ENCODE data around the gene ANGEL1.
A peak's percentile ranks its signal among the peaks of the same experiment; 100 is the strongest.

The ANGEL1 gene

GRCh38 chr14:76820700-76821099 is 8.0 kb upstream of the ANGEL1 start:
- no peak for DNase-seq

- peak; percentile 77 for DNase-seq
These were observed 2.3 kb upstream of the ANGEL1 start for GRCh38 chr14:76814726-76815645.

DNA sequence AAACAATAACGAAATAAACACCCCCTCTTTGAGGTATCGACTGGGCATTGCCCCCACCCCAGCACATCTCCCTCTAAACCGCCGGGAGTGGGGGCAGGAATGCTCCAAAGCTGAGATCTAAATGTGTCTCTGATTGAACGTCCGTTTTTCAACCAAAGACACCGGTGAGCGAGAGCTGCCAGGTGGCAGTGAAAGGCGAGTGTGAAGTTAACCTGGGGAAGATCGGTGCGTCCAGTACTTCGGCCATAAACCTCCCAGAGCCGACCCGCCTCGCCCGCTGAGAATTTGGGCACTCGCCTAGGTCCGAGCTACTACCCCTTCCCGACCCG is 625 bp downstream of the ANGEL1 start:
- no peak for DNase-seq

DNA sequence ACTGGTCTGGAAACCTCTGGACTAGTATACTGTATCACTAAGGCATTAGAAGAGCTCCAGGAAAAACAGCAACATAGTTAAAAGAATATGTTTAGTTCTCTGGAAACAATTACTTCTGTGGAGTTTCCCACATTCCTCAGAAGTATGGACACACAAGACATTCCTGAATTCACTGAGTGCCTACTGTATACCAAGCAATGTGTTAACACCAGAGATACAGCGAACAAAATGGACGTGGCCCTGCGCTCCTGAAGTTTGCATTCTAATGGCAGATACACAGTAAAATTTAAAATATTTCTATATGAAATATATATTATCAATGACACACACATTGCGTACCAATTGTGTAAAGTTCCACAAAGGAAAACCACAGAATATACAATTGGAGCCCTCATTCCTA is 1.1 kb downstream of the ANGEL1 start:
- no peak for DNase-seq

GRCh38 chr14:76810953-76811400 is 1.7 kb downstream of the ANGEL1 start:
- no peak for DNase-seq

- no peak for DNase-seq
These were observed 2.2 kb downstream of the ANGEL1 start for GRCh38 chr14:76810525-76810924.

GRCh38 chr14:76808990-76809389 is 3.7 kb downstream of the ANGEL1 start:
- DNase-seq, result no peak

DNA sequence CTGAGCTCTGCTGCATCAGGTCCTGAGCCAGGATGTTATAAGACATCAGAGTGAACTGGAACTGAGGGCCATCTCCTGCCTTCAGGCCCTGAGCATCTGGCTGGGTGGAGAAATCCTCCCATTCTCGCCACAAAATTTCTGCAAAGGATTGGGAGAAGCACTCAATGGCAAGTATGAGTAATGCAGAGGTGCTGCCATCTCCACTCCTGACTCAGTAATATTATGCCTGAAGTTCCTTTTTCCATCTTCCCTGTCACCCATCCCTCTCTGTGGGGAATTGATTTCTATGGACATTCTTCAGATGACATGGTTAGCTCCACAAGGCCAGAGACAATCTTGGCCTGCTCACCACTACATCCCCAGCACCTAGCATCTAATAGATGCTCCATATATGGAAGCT is 4.7 kb downstream of the ANGEL1 start:
- DNase-seq, result no peak

- no peak for DNase-seq
These were observed 6.2 kb downstream of the ANGEL1 start for GRCh38 chr14:76806446-76806845.

DNA sequence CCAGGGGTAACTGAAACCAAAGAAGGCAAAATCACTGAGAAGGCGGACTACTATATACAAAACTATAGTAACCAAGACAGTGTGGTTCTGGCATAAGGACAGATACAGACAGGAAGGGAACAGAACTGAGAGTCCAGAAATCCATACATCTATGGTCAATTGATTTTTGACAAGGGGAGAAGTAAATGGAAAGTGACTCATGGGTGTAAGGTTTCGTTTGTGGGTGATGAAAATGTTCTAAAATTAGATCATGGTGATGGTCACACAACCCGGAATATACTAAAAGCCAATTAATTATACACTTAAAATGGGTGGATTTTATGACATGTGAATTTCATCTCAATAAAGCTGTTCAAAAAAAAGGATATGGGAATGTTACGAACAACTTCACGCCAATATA is 18.7 kb downstream of the ANGEL1 start:
- DNase-seq, result no peak

- no peak for DNase-seq
These were observed 19.4 kb downstream of the ANGEL1 start for GRCh38 chr14:76793324-76793723.

DNA sequence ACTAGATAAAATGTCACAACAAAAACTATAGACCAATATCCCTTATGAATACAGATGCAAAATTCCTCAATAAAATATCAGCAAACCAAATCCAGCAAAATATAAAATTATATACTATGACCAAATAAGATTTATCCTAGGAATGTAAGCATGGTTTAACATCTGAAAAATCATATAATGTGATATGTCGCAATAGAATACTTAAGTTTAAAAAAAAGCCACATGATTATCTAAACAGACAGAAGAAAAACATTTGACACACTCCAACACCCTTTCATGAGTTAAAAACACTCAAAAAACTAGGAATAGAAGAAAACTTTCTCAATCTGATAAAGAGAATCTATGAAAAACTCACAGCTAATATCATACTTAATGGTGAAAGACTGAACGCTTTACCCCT is 20.3 kb downstream of the ANGEL1 start:
- DNase-seq, result no peak

- no peak for DNase-seq
These were observed 26.1 kb downstream of the ANGEL1 start for GRCh38 chr14:76786601-76787000.

DNA sequence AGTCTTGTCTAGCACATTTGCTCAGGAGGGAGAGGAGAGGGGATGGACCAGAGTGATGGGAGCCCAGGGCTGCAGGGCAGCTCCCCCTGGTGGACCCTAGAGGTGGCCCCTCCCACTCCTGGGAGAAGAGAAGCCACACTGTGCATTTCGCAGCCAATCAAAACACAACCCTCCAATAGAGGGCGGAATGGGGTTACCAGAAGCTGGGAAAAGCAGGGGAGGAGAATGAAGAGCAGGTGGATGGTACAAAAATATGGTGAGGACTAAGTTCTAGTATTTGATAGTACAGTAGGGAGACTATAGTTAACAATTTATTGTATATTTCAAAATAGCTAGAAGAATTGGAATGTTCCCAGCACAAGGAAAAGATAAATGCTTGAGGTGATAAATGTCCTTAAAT is 27.8 kb downstream of the ANGEL1 start:
- peak; percentile 86 for DNase-seq

GRCh38 chr14:76784266-76784874 is 28.3 kb downstream of the ANGEL1 start:
- no peak for DNase-seq

DNA sequence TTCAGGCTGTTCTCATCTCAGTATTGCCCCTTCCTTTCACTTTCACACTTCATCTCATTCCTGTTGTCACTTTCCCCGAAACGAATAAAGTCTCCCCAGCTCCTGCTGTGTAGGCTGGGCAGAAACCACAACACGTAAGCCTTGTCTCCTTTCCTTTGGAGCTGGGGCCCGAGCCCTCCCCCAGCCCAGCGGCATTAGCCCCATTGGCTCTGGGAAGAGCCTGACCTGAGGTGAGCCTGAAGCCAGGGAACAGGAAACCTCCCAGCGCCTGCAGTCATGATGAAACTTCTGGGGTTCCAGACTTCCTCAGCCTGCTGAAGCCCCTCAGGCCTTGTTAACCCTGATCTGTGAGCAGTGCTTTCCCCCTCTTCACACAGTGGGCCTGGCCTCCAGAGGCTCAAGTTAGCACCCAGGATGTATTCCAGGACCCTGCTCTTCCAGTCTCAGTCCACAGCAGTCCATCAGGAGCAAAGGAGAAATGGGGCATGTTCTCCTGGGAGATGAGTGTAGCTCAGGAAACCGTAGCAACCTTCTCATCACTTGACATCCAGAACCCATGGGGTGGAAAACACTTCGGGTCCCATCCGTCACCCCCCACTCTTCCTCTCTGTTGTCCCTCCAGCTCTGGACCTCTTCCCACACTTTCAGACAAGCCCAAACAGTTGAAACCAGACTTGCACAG is 29.7 kb downstream of the ANGEL1 start:
- DNase-seq, result no peak

- DNase-seq, result no peak
These were observed 30.4 kb downstream of the ANGEL1 start for GRCh38 chr14:76782115-76782884.

- DNase-seq, result no peak
These were observed 31.0 kb downstream of the ANGEL1 start for GRCh38 chr14:76781648-76782051.

- no peak for DNase-seq
These were observed 31.6 kb downstream of the ANGEL1 start for GRCh38 chr14:76780875-76781647.

GRCh38 chr14:76780360-76780759 is 32.3 kb downstream of the ANGEL1 start:
- no peak for DNase-seq

DNA sequence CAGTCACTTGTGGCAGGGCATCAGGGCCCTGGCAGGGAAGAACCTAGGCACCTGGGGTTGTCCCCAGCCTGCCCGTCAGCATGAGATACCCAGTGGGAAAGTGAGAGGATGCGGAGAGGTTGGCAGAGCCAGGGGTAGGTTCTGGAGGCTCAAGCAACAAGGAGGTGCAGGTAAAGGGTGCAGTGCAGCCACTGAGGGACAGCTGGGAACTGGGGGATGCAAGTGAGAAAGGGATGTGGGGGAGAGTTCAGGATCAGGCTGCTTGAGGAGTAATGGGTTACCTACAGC is 32.7 kb downstream of the ANGEL1 start:
- no peak for DNase-seq

DNA sequence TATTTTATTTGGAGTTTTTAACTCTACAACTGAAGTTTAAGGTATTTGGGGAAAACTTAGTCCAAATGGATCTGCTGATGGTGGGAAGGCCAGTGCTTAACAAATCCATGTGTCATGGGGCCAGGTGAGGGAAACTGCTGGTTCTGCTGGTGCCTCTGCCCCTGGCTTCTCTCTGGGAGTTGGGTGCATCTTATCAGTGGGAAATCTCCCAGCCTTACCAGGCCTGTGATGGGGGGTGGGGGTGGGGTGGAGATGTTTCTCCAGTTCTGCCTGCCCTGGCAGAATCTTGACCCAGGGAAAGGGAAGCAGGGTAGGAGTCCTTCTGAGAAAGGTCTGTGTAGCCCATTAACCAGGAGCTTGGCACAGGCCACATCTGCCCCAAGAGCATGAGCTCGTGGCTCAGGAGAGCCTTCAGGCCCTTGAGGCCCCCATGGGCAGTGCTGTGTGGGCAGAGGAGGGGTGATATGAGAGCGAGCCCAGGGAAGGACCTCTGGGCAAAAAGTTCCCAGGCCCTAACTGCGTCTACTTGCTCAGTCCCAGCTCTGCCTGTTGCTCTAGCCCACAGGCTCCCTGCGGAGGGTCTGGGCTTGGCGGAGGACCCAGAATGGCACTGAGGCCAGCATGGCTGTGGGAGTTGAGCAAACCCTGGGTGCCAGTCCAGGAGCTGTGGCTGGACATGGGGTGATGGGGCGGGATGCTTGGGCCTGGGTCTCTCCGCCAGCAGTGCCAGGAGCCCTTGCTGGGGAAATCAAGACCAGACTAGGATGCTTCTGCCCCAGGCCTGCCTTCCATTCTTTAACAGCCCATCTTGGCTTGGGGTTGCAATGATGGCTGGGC is 33.2 kb downstream of the ANGEL1 start:
- DNase-seq, result peak; percentile 5
